SJCRH30 (cell line): ENCODE measurements around the gene TRAPPC5. TPM values are rescaled to one million over a fixed set of nuclear protein-coding genes. Genes with fewer than 3 reads are reported as not detected.
A peak's percentile ranks its signal among the peaks of the same experiment; 100 is the strongest.

Source experiments
- DNase-seq, 2 experiments: peaks; one replicate each; pipeline ENCODE4 v3.0.0-alpha.2; 2015 to 2020
- H3K27ac ChIP-seq: fragments of 250-450 bp; sonication (Bioruptor Pico); 2 replicates; pipeline ENCODE4 v1.5.1; 2020; ENCODE audit warnings: mild to moderate bottlenecking, moderate library complexity
- H3K27me3 ChIP-seq: fragments of 250-450 bp; sonication (Bioruptor Pico); 2 replicates; pipeline ENCODE4 v1.5.1; 2020; ENCODE audit warnings: mild to moderate bottlenecking, moderate library complexity
- H3K36me3 ChIP-seq: fragments of 250-450 bp; sonication (Bioruptor Pico); 2 replicates; pipeline ENCODE4 v1.5.1; 2020; ENCODE audit warnings: mild to moderate bottlenecking, moderate library complexity
- H3K4me1 ChIP-seq: fragments of 250-450 bp; sonication (Bioruptor Pico); 2 replicates; pipeline ENCODE4 v1.5.1; 2020; ENCODE audit warnings: mild to moderate bottlenecking, moderate library complexity
- H3K4me3 ChIP-seq: fragments of 250-450 bp; sonication (Bioruptor Pico); 2 replicates; pipeline ENCODE4 v1.5.1; 2020; ENCODE audit warnings: mild to moderate bottlenecking, moderate library complexity
- H3K9me3 ChIP-seq: fragments of 250-450 bp; sonication (Bioruptor Pico); replicated peaks from 2 replicates; pipeline ENCODE4 v1.5.1; 2020; ENCODE audit warnings: mild to moderate bottlenecking, moderate library complexity
- total RNA-seq: library from RNA; depleted of rRNA; stranded (reverse); fragments of >200 nt; shearing (Covaris generic); gene quantifications from 2 replicates; pipeline ENCODE4 v1.2.3, GENCODE V29; 2014

Gene TRAPPC5
- total RNA-seq, 1 experiment from 2014 or later: 18.5 TPM

GRCh38 chr19:7657131-7657751, 23.4 kb upstream of the TRAPPC5 start:
- Histone ChIP-seq H3K36me3 (no peaks in the 10 kb centered on the region), H3K4me3 (no peak overlapping the region), H3K9me3 (no peaks in the 10 kb centered on the region), H3K27me3 (peaks cover 3% of the 10 kb centered on the region; the same call in 1 of the 2 replicates), H3K4me1 (peaks cover 2% of the 10 kb centered on the region; the same call in 1 of the 2 replicates), H3K27ac (no peak overlapping the region)
- no peak for DNase-seq

DNA sequence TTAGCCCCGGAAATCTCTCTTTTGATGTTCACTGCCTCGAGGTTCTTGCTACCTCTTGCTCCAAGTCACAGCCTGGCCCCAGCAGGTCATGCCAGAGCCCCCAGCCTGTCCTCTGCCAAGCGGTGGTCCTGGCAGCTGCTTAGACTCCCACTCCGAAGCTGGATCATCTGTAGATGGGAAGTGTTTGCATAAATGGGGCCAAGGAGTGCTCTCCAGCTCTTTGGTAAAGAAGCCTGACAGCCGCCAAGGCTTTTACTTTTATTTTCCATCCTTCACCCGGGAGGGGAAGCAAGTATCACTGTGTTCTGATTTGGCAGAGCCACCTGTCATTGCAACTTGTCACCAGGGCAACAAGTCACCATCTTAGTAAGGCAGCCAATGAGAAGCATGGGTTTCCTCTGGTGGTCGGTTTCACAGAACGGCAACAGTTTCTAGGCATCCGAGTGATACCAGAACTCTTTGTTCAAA, 22.4 kb upstream of the TRAPPC5 start:
- Histone ChIP-seq H3K27ac (no peak overlapping the region), H3K9me3 (no peaks in the 10 kb centered on the region), H3K4me1 (no peaks in the 10 kb centered on the region), H3K4me3 (no peak overlapping the region), H3K36me3 (no peaks in the 10 kb centered on the region), H3K27me3 (peaks cover 3% of the 10 kb centered on the region; the same call in 1 of the 2 replicates)
- DNase-seq: peak; percentile 24 to 52

DNA sequence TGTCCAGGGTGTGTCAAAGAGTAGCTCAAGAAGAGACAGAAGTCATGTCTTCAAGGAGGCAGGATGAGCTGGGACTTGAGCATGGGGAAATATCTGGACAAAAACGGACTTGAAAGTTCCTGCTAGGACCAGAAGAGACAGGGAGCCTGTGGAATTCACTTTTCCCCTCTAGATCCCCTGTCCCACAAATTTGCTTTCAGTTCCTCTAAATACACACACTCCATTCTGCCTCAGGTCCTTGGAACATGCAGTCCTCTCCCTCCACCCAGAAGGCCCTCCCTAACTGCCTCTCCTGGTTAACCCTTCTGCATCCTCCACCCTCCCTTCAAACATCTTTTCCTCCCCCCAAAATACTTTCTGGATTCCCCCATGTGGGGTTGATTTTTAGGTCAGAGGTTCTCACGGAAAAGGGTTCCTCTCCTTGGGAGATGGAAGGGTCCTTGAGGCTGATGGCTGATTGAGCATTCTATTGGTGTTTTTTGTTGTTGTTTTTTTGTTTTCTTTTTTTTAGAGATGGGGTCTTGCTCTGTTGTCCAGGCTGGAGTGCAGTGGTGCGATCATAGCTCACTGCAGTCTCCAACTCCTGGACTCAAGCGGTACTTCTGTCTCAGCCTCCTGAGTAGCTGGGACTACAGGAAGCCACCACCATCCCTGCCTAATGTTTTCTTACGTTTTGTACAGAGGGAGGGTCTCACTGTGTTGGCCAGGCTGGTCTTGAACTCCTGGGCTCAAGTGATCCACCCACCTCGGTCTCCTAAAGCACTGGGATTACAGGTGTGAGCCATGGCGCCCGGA, 18.7 kb upstream of the TRAPPC5 start:
- no peaks in the 10 kb centered on the region; the same call in 1 of the 2 replicates for H3K27me3 ChIP-seq

GRCh38 chr19:7662657-7663056, 18.0 kb upstream of the TRAPPC5 start:
- H3K4me1 ChIP-seq: no peaks in the 10 kb centered on the region
- no peak overlapping the region for H3K4me3 ChIP-seq
- H3K9me3 ChIP-seq: no peaks in the 10 kb centered on the region
- H3K27ac ChIP-seq: no peak overlapping the region
- DNase-seq: no peak
- H3K36me3 ChIP-seq: no peaks in the 10 kb centered on the region
- no peaks in the 10 kb centered on the region; the same call in 1 of the 2 replicates for H3K27me3 ChIP-seq

More for the DNA sequence above, 18.7 kb upstream of the TRAPPC5 start:
- H3K9me3 ChIP-seq: no peaks in the 10 kb centered on the region
- no peaks in the 10 kb centered on the region for H3K36me3 ChIP-seq
- DNase-seq: no peak
- no peak overlapping the region for H3K27ac ChIP-seq
- H3K4me3 ChIP-seq: no peak overlapping the region
- no peaks in the 10 kb centered on the region for H3K4me1 ChIP-seq

DNA sequence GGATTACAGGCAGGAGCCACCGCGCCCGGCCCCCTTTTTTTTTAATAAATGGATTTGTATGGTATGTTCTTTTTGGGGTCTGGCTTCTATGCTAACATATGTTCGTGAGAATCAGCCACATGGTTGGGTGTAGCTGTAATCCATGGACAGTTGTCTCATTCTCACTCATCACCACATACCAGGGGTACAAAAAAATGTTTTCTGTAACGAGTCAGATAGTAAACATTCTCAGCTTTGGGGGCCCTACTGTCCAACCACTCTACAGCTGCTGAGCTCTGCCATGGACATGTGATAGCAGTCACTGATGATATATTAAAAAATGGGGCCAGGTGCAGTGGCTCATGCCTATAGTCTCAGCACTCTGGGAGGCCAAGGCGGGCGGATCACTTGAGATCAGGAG, 16.9 kb upstream of the TRAPPC5 start:
- DNase-seq: peak; percentile 52 to 56

GRCh38 chr19:7665076-7665475, 15.6 kb upstream of the TRAPPC5 start:
- H3K9me3 ChIP-seq: no peaks in the 10 kb centered on the region

More for the DNA sequence above, 16.9 kb upstream of the TRAPPC5 start:
- no peaks in the 10 kb centered on the region for H3K9me3 ChIP-seq
- no peaks in the 10 kb centered on the region for H3K36me3 ChIP-seq
- no peaks in the 10 kb centered on the region for H3K4me1 ChIP-seq
- H3K27me3 ChIP-seq: no peaks in the 10 kb centered on the region; the same call in 1 of the 2 replicates
- H3K4me3 ChIP-seq: no peak overlapping the region
- no peak overlapping the region for H3K27ac ChIP-seq

DNA sequence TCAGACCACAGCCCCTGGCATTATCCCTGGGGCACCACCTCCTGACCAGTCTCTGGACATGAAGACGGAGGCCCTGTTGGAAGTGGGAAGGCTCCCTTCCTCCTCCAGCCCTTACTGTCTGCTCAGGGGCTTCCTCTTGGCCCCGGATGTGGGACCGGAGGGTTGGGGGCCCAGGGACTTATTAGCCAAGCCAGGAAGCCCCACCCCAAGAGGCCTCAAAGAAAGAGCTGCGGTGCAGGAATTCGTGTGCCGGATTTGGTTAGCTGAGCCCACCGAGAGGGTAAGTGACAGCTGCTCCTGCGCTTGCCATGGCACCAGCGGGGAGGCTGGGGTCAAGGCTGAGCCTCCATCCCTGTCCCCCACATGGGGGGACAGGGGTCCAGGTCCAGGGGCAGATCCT, 11.8 kb upstream of the TRAPPC5 start, which contains the start of gene RETN:
RETN (plus strand) TSS at position 208 of the 400 bp plus-strand sequence. CDS start 278 bp downstream, outside the sequence.
- DNase-seq: no peak
- no peaks in the 10 kb centered on the region for H3K9me3 ChIP-seq
- no peaks in the 10 kb centered on the region for H3K4me1 ChIP-seq
- H3K27me3 ChIP-seq: no peaks in the 10 kb centered on the region
- H3K36me3 ChIP-seq: no peaks in the 10 kb centered on the region
- no peak within 1 kb of the TSS for H3K4me3 ChIP-seq
- H3K27ac ChIP-seq: no peak within 1 kb of the TSS

More at GRCh38 chr19:7665076-7665475, 15.6 kb upstream of the TRAPPC5 start:
- no peak for DNase-seq
- Histone ChIP-seq H3K4me1 (no peaks in the 10 kb centered on the region), H3K27me3 (no peaks in the 10 kb centered on the region), H3K27ac (no peak overlapping the region), H3K4me3 (no peak overlapping the region), H3K36me3 (no peaks in the 10 kb centered on the region)

DNA sequence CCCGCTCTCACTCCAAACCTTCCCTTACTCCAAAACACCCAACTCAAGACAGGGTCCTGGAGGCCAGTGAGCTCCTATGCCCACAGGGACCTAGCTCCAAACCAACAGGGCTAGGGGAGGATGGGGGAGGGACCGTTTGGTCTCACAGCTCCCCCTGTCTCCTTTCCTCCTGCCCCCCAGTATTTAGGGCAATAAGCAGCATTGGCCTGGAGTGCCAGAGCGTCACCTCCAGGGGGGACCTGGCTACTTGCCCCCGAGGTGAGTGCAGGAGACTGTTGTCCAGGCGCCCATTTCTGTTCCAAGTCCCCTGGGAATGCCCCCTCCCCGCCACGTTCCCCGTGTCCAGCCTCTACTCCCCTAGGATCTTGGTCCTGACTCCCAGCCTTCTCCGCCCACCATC, 11.0 kb upstream of the TRAPPC5 start:
- Histone ChIP-seq H3K4me3 (no peak overlapping the region), H3K36me3 (no peaks in the 10 kb centered on the region), H3K27ac (no peak overlapping the region), H3K4me1 (no peaks in the 10 kb centered on the region), H3K27me3 (no peaks in the 10 kb centered on the region), H3K9me3 (no peaks in the 10 kb centered on the region)
- no peak for DNase-seq

DNA sequence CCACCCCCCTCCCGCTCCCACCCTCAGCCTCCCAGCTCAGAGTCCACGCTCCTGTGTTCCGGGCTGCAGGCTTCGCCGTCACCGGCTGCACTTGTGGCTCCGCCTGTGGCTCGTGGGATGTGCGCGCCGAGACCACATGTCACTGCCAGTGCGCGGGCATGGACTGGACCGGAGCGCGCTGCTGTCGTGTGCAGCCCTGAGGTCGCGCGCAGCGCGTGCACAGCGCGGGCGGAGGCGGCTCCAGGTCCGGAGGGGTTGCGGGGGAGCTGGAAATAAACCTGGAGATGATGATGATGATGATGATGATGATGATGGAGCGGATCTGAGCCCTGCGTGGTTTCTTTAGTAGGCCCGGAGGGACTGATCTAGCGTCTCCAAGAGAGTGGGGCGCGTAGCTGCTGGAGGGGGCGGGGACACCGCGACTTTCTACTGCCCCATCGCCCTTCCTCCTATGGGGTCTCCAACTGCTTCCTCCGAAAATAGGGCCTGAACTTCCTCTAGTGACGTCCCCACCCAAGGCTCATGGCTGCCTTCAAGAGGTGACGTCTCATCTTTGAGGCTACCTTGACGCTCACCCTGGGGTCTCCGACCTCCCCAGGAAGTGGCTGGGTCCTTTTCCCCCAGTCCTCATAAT, 10.4 kb upstream of the TRAPPC5 start:
- Histone ChIP-seq H3K36me3 (no peaks in the 10 kb centered on the region), H3K4me3 (no peak overlapping the region), H3K27me3 (no peaks in the 10 kb centered on the region), H3K4me1 (no peaks in the 10 kb centered on the region), H3K9me3 (no peaks in the 10 kb centered on the region), H3K27ac (no peak overlapping the region)
- no peak for DNase-seq

DNA sequence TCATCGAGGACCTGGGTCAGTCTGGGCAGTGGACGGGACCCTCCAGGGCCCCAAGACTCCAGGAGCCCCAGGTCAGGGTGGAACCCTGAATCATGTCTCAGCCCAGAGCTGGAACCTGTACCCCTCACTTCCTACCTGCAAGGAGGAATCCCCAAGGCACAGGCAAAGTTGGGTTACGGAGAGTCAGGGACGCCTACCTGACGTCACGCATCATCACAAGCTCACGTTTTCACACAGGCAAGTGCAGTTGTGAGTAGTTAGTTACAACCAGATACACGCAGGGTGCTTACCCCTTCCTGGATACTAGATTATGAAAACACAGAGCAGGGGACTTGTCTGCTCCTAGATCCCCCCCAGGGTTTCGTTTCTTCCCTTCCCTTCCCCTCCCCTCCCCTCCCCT, 9.8 kb upstream of the TRAPPC5 start:
- Histone ChIP-seq H3K9me3 (no peaks in the 10 kb centered on the region), H3K4me1 (no peaks in the 10 kb centered on the region), H3K27ac (no peak overlapping the region), H3K27me3 (no peaks in the 10 kb centered on the region), H3K4me3 (no peak overlapping the region), H3K36me3 (no peaks in the 10 kb centered on the region)
- DNase-seq: no peak

- no peak for DNase-seq
- no peak overlapping the region for H3K4me3 ChIP-seq
- no peaks in the 10 kb centered on the region for H3K9me3 ChIP-seq
- H3K36me3 ChIP-seq: no peaks in the 10 kb centered on the region
- no peak overlapping the region for H3K27ac ChIP-seq
- H3K27me3 ChIP-seq: no peaks in the 10 kb centered on the region; the same call in 1 of the 2 replicates
- no peaks in the 10 kb centered on the region for H3K4me1 ChIP-seq
These were observed 8.1 kb upstream of the TRAPPC5 start for GRCh38 chr19:7672522-7672921.

DNA sequence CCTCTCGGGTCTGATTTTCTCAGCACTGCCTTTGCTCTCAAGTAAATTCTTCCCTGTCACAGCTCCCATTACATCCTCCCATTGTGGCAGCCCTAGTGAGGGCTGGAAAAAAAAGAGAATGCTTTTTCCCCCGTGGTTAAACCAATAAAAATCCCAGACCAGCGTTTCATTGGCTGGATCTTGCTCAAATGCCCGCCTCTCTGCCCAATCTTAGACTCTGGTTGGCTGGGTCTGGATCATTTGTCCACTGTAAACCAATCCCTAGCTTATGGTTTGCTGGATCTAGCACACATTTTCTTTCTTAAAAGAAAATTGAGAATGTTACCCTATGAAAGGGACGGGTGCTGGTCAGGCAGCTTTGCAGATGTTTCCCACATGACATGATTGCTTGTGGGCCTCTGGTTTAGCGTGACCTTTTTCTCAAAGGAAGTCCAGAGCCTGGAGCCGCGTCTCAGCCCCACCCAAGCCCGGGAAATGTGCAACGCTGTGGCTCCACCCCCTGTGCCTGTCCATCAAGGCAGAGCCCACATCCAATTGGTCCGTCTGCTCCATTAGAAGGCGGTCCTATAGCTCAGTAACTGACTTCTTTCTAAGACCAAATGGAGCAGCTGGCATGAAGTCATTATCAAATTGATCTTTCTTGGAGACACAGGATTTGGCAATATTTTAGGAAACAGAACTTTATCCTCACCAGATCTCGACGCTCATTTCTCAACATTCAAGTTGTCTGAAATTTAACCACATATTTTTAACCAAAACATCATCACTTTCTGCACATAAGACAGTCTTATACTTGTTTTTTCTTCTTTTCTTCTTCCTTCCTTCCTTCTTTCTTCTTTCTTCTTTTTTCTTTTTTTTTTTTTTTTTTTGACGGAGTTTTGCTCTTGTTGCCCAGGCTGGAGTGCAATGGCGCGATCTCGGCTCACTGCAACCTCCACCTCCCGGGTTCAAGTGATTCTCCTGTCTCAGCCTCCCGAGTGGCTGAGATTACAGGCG, 6.3 kb upstream of the TRAPPC5 start:
- 0 out of 2 replicates have a peak overlapping the region, but pooled peaks have one; percentile 22 for H3K4me3 ChIP-seq
- H3K4me1 ChIP-seq: no peaks in the 10 kb centered on the region
- no peaks in the 10 kb centered on the region for H3K9me3 ChIP-seq
- no peak overlapping the region for H3K27ac ChIP-seq
- H3K36me3 ChIP-seq: no peaks in the 10 kb centered on the region
- peak; percentile 72 to 87 for DNase-seq
- H3K27me3 ChIP-seq: peaks cover 2% of the 10 kb centered on the region; the same call in 1 of the 2 replicates

DNA sequence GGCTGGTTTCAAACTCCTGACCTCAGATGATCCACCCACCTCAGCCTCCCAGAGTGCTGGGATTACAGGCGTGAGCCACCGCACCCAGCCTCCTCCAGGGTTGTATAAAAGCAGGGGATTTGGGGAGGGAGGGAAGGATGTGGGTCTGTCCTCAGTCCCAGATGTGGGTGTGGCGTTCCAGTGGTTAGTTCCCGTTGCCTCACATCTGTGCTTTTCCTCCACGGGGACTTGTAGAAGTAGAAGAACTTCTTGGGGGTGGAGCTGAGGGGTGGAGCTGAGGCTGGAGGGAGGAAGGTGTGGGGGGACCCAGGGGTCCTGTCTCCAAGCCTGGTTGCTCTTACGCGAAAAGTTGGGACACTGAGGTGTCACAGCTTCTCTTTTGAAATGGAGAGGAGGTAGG, 4.3 kb upstream of the TRAPPC5 start:
- H3K9me3 ChIP-seq: no peaks in the 10 kb centered on the region
- no peaks in the 10 kb centered on the region for H3K36me3 ChIP-seq
- no peak overlapping the region for H3K4me3 ChIP-seq
- peaks cover 2% of the 10 kb centered on the region; the same call in 1 of the 2 replicates for H3K27me3 ChIP-seq
- no peak for DNase-seq
- H3K27ac ChIP-seq: no peak overlapping the region
- no peaks in the 10 kb centered on the region for H3K4me1 ChIP-seq

- Histone ChIP-seq H3K4me1 (no peaks in the 10 kb centered on the region), H3K27ac (no peak within 1 kb of the TSS), H3K9me3 (no peaks in the 10 kb centered on the region), H3K4me3 (no peak within 1 kb of the TSS), H3K36me3 (no peaks in the 10 kb centered on the region), H3K27me3 (peaks cover 2% of the 10 kb centered on the region; the same call in 1 of the 2 replicates)
- DNase-seq: no peak
These were observed 3.8 kb upstream of the TRAPPC5 start, which contains the start of gene MCEMP1 for GRCh38 chr19:7676854-7677253. MCEMP1 (plus strand) TSS chr19:7677090; CDS start chr19:7677121, 31 bp downstream.
